ENCODE data around the gene RAP1B. TPM values are rescaled to one million over a fixed set of nuclear protein-coding genes. Genes with fewer than 3 reads are reported as not detected.

The RAP1B gene
- total and polyA plus RNA-seq, 2 of the 4 experiments (the other 2 are of a cell fraction) = 159 to 200 TPM

- no peak overlapping the region for H2BK15ac ChIP-seq (ENCODE audit: low read depth, low read length)
- H3K14ac ChIP-seq (replicated peaks; ENCODE audit: low read depth, low read length) = no peak overlapping the region
- H2BK120ac ChIP-seq (ENCODE audit: low read depth, low read length) = no peak overlapping the region
- no peak overlapping the region for H3K18ac ChIP-seq (ENCODE audit: low read depth, low read length)
- H3K27me3 ChIP-seq (ENCODE audit: control insufficient read depth, insufficient read depth, low read length) = no peaks in the 10 kb centered on the region
- no peak overlapping the region for H3K56ac ChIP-seq (ENCODE audit: extremely low read depth, insufficient read depth, low read length)
- no TSS peak for BruUV-seq (replicated peaks)
- H3K9me1 ChIP-seq (ENCODE audit: insufficient read depth, low read length) = peaks cover 21% of the 10 kb centered on the region
- peaks cover 18% of the 10 kb centered on the region for H3K4me1 ChIP-seq (ENCODE audit: control insufficient read depth, insufficient read depth, low read length)
- H3K9me3 ChIP-seq (ENCODE audit: control insufficient read depth, insufficient read depth, low read length) = no peaks in the 10 kb centered on the region
- H3K4me3 ChIP-seq (ENCODE audit: insufficient read depth, low read depth, low read length) = no peak overlapping the region
- no peak overlapping the region for H2AFZ ChIP-seq (replicated peaks; ENCODE audit: low read length, poor library complexity)
- no peak overlapping the region for H3K4ac ChIP-seq (ENCODE audit: low read depth, low read length)
- H3K27ac ChIP-seq (ENCODE audit: insufficient read depth, low read length) = peak overlapping the region; percentile 32; the same call in 1 of the 2 replicates
- peak overlapping the region; percentile 70 for H3K4me2 ChIP-seq (ENCODE audit: low read depth, low read length)
- no peak overlapping the region for H3K9ac ChIP-seq (ENCODE audit: low read depth, low read length)
- no peak overlapping the region for H2AK9ac ChIP-seq (replicated peaks; ENCODE audit: low read depth, low read length, poor library complexity)
- intact Hi-C loops (cut with micrococcal nuclease) (no loop called here), in situ Hi-C loops (cut with MboI; ENCODE audit: low sequenced_read_pairs) (no loop called here), dilution Hi-C loops (cut with HindIII; ENCODE audit: low sequenced_read_pairs, unreplicated experiment) (no loop called here)
- no peak overlapping the region for H4K8ac ChIP-seq (ENCODE audit: low read depth in 2 of 2, low read length in 2 of 2)
- TF ChIP-seq CEBPB (IDR thresholded peaks at IDR 0.05; ENCODE audit: low read depth, low read length) = peak; percentile 78
- no peak for TF ChIP-seq BHLHE40 (IDR thresholded peaks at IDR 0.05; ENCODE audit: low read depth, low read length)
- DNase-seq (peak; percentile 74), ATAC-seq (ENCODE audit: low read depth) (peak; percentile 48)
- POLR2A ChIA-PET (ENCODE audit: unreplicated experiment) = no interaction called here
- no peak overlapping the region for H2BK20ac ChIP-seq (ENCODE audit: low read depth, low read length)
- H4K20me1 ChIP-seq (ENCODE audit: insufficient read depth, low read length) = peaks cover 94% of the 10 kb centered on the region
- H4K91ac ChIP-seq (ENCODE audit: insufficient read depth, low read depth, low read length) = no peak overlapping the region
- H2BK5ac ChIP-seq (ENCODE audit: low read depth, low read length, poor library complexity, severe bottlenecking) = peak overlapping the region; percentile 57
- CTCF ChIA-PET = no interaction called here
- no peak overlapping the region for H4K5ac ChIP-seq (ENCODE audit: low read depth, low read length)
- 0 out of 2 replicates have a peak overlapping the region, but pooled peaks have one; percentile 8 for H3K23ac ChIP-seq (ENCODE audit: low read depth, low read length)
- H3K79me1 ChIP-seq (ENCODE audit: low read depth in 1 of 2, low read length in 2 of 2) = peaks cover 0 to 35% of the 10 kb centered on the region in 2 experiments; a peak in 2 of 4 replicates
- peaks cover 4% of the 10 kb centered on the region; the same call in 1 of the 2 replicates for H3K36me3 ChIP-seq (ENCODE audit: control insufficient read depth, insufficient read depth, low read length)
- H2AK5ac ChIP-seq (ENCODE audit: low read depth, low read length) = no peak overlapping the region
- WGBS, 2 experiments (ENCODE audit: extremely low coverage in 2 of 2, insufficient read length in 1 of 2) = 100% methylated on average over 1 of the region's 4 CpGs; no CpG with 5 or more reads in 1 of the 2 experiments
Observed at GRCh38 chr12:68617160-68617926, 6.6 kb downstream of the RAP1B start.

Data from IMR-90 (cell line).